Ascending aorta (tissue), 2 donors: ENCODE results near the gene NMNAT2. TPM values are rescaled to one million over a fixed set of nuclear protein-coding genes. Genes with fewer than 3 reads are reported as not detected.

Source experiments
- DNase-seq, 2 donors: peaks; one replicate each; pipeline ENCODE4 v3.0.0-alpha.2; 2019; ENCODE audit warnings: low spot score in 2 of 2
- H3K27ac ChIP-seq, 2 donors: fragments of 200-600 bp; sonication (generic); one replicate each; pipeline ENCODE4 v1.5.1; 2016 to 2017; ENCODE audit warnings: mild to moderate bottlenecking in 1 of 2
- H3K27me3 ChIP-seq: fragments of 200-600 bp; sonication (generic); one replicate; pipeline ENCODE4 v1.5.1; 2017
- H3K36me3 ChIP-seq, 2 donors: fragments of 200-600 bp; sonication (generic); one replicate each; pipeline ENCODE4 v1.5.1; 2016
- H3K4me1 ChIP-seq, 2 donors: fragments of 200-600 bp; sonication (generic); one replicate each; pipeline ENCODE4 v1.5.1; 2016 to 2017; ENCODE audit warnings: mild to moderate bottlenecking in 1 of 2
- H3K4me3 ChIP-seq, 2 donors: fragments of 200-600 bp; sonication (generic); one replicate each; pipeline ENCODE4 v1.5.1; 2016 to 2017; ENCODE audit warnings: mild to moderate bottlenecking in 1 of 2
- H3K9me3 ChIP-seq, 2 donors: fragments of 200-600 bp; sonication (generic); one replicate each; pipeline ENCODE4 v1.5.1; 2016
- intact Hi-C: fragments of 100-400 bp; cut with DNase I; formaldehyde crosslinking; loops from one replicate; pipeline ENCODE4 v1.15.1; 2023
- total RNA-seq: library from RNA; depleted of rRNA; stranded (reverse); fragments of >200 nt; gene quantifications from one replicate; pipeline ENCODE4 v1.1.0, GENCODE V29; 2016
- TF ChIP-seq, protein P1 (sequence below), 3 experiments: fragments of 200-600 bp in 2 of 3; fragments of 450-650 bp in 1 of 3; sonication (generic) in 2 of 3; IDR thresholded peaks; one replicate each; pipeline ENCODE4 v1.5.1; 2016 to 2019; ENCODE audit warnings: antibody characterized with exemption in 3 of 3, mild to moderate bottlenecking in 1 of 3, moderate library complexity in 1 of 3

NMNAT2 gene
- total RNA-seq, 1 donor from 2014 or later = 0.53 TPM

DNA sequence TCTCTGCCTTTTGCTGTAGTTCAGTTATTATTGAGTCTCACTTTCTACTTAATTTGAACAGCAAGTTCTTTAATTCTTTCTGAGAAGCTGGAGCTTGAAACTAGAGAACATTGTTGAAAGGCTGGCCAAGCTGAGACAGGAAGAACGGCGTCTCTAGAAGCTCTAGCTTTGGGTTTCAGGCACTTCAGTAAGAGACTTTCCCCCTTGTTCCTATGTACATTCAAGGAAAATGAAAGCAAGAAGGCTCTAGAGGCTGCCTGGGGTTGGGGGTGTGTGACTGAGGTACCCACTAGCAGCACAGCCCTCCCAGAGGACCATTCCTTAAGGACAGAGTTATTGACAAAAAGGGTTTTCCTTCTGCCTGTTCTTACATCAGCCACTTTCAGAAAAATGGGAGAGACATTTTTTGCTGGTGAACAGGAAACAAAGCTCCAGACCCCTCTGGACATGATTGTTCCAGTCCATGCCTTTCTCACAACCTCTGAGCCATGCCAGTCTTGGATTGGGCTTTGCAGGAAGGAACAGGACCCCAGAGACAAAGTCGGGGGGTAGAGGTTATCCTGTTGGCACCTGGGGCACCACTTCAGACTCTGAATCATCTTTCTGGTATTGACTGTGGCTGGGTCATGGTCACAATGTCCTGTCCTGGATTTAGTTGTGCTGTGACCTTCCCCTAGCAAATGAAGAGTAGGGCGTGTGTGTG lies 169.0 kb downstream of the NMNAT2 start:
- Histone ChIP-seq H3K27ac (no peak overlapping the region), H3K27me3 (no peaks in the 10 kb centered on the region), H3K4me1 (peaks cover 0 to 4% of the 10 kb centered on the region in 2 donors), H3K36me3 (no peaks in the 10 kb centered on the region), H3K4me3 (no peak overlapping the region), H3K9me3 (no peaks in the 10 kb centered on the region)
- intact Hi-C loops = no loop called here
- TF ChIP-seq, protein P1, sequence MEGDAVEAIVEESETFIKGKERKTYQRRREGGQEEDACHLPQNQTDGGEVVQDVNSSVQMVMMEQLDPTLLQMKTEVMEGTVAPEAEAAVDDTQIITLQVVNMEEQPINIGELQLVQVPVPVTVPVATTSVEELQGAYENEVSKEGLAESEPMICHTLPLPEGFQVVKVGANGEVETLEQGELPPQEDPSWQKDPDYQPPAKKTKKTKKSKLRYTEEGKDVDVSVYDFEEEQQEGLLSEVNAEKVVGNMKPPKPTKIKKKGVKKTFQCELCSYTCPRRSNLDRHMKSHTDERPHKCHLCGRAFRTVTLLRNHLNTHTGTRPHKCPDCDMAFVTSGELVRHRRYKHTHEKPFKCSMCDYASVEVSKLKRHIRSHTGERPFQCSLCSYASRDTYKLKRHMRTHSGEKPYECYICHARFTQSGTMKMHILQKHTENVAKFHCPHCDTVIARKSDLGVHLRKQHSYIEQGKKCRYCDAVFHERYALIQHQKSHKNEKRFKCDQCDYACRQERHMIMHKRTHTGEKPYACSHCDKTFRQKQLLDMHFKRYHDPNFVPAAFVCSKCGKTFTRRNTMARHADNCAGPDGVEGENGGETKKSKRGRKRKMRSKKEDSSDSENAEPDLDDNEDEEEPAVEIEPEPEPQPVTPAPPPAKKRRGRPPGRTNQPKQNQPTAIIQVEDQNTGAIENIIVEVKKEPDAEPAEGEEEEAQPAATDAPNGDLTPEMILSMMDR (IDR thresholded peaks at IDR 0.05) = no peak
- DNase-seq = no peak

DNA sequence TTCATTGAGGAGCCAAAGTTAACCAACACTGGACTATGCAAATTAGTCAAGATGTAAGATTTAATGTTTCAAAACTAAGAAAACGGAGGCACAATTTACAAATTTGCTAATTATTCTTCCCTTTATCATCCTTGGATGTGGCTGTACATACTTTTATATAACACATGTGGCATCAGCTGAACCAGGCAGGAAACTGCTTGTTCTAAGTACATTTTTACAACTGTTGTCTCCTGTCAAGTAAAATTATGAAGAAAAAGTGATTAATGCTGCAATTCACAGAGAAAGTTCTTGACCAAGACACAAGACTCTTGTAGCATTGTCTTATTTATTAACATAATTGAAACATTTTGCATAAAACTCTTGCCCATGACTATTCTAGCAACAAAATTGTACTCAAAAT lies 170.2 kb downstream of the NMNAT2 start:
- no peak overlapping the region for H3K4me3 ChIP-seq
- no peaks in the 10 kb centered on the region for H3K9me3 ChIP-seq
- intact Hi-C loops = no loop called here
- no peak overlapping the region for H3K27ac ChIP-seq
- no peaks in the 10 kb centered on the region for H3K36me3 ChIP-seq
- no peak for DNase-seq
- H3K4me1 ChIP-seq = peaks cover 0 to 6% of the 10 kb centered on the region in 2 donors
- no peaks in the 10 kb centered on the region for H3K27me3 ChIP-seq
- TF ChIP-seq, protein P1 (IDR thresholded peaks at IDR 0.05) = no peak

DNA sequence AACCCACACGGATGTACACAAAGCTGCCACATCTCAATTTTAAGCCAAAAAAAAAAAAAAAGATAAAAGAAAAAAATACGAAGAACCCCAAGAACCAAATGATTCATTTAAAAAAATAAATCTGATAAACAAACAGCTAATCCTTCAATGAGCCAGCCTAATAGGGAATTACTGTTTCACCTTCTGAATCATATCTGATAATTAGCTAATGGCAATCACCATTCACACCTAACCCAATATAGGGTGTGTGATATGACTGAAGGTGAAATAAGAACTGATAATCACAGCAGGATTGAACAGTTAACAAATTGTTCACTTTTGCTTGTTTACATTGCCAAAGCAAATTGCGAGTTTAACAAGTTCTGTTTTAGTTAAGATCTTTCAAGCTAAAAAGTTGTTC lies 170.7 kb downstream of the NMNAT2 start:
- TF ChIP-seq, protein P1 (IDR thresholded peaks at IDR 0.05) = no peak
- intact Hi-C loops = no loop called here

DNA sequence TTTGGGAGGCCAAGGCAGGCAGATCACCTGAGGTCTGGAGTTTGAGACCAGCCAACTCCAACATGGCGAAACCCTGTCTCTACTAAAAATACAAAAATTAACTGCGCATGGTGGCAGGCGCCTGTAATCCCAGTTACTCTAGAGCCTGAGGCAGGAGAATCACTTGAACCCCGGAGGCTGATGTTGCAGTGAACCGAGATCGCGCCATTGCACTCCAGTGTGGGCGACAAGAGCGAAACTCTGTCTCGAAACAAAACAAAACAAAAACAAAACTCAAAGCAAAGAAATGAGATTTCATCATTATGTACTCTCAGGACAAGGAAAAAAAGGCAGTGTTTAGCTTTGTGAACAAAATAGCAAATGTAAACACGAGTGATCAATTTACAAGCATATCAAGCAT lies 171.1 kb downstream of the NMNAT2 start:
- H3K36me3 ChIP-seq = no peaks in the 10 kb centered on the region
- no peaks in the 10 kb centered on the region for H3K9me3 ChIP-seq
- H3K4me1 ChIP-seq = peaks cover 0 to 7% of the 10 kb centered on the region in 2 donors
- no peak overlapping the region for H3K4me3 ChIP-seq
- H3K27ac ChIP-seq = no peak overlapping the region
- TF ChIP-seq, protein P1 (IDR thresholded peaks at IDR 0.05) = no peak
- intact Hi-C loops = no loop called here
- H3K27me3 ChIP-seq = no peaks in the 10 kb centered on the region
- no peak for DNase-seq

More for the DNA sequence above, 170.7 kb downstream of the NMNAT2 start:
- no peak overlapping the region for H3K4me3 ChIP-seq
- H3K9me3 ChIP-seq = no peaks in the 10 kb centered on the region
- H3K36me3 ChIP-seq = no peaks in the 10 kb centered on the region
- H3K27me3 ChIP-seq = no peaks in the 10 kb centered on the region
- no peak for DNase-seq
- H3K4me1 ChIP-seq = peaks cover 0 to 7% of the 10 kb centered on the region in 2 donors
- H3K27ac ChIP-seq = no peak overlapping the region

DNA sequence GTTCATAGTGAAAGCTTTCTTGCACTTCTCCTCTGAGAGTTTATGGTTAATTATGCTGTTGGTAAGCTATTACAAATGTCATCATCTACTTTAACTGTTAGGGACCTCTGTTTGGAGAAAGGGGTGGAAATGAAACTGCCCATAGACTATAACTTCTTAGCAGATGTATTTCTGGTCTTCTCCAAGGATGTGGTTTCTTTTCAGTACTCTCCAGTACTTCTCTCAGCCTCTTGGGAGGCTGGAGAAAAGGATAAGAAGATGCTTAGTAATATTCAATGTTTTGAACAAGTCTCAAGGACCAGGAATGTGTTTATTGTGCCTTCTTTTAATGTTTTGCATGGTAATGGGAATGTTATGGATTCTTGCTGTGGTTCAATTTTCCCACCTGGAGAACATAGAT lies 171.7 kb downstream of the NMNAT2 start:
- no peak for DNase-seq
- Histone ChIP-seq H3K27me3 (no peaks in the 10 kb centered on the region), H3K27ac (no peak overlapping the region), H3K4me3 (no peak overlapping the region), H3K4me1 (peaks cover 0 to 11% of the 10 kb centered on the region in 2 donors), H3K36me3 (no peaks in the 10 kb centered on the region), H3K9me3 (no peaks in the 10 kb centered on the region)
- TF ChIP-seq, protein P1 (IDR thresholded peaks at IDR 0.05) = no peak
- intact Hi-C loops = no loop called here
